Measurements from ENCODE around the gene NEDD9.

Gene NEDD9

GRCh38 chr6:11279284-11279689, 46.8 kb upstream of the NEDD9 start:
- no peak for TF ChIP-seq TEAD4 (IDR thresholded peaks at IDR 0.05)
- no peak for TF ChIP-seq RAD21 (IDR thresholded peaks at IDR 0.05; ENCODE audit: low read depth)
- no peak for TF ChIP-seq NFIC (IDR thresholded peaks at IDR 0.05)

- TF ChIP-seq ZBTB7A (IDR thresholded peaks at IDR 0.05; ENCODE audit: low read depth), result no peak
- TF ChIP-seq USF1 (IDR thresholded peaks at IDR 0.05), result no peak
- TF ChIP-seq CEBPB (IDR thresholded peaks at IDR 0.05), result no peak
Measured at GRCh38 chr6:11278207-11278559, 45.7 kb upstream of the NEDD9 start.

- TF ChIP-seq TEAD4 (IDR thresholded peaks at IDR 0.05), result peak; percentile 65
- TF ChIP-seq MAX (IDR thresholded peaks at IDR 0.05), result no peak
Measured at GRCh38 chr6:11277275-11278206, 45.1 kb upstream of the NEDD9 start.

GRCh38 chr6:11276911-11277274, 44.4 kb upstream of the NEDD9 start:
- TF ChIP-seq TAF1 (IDR thresholded peaks at IDR 0.05; ENCODE audit: low read depth) (no peak), EP300 (IDR thresholded peaks at IDR 0.05; ENCODE audit: borderline replicate concordance) (no peak), TEAD4 (IDR thresholded peaks at IDR 0.05) (no peak), CREB1 (IDR thresholded peaks at IDR 0.05; ENCODE audit: low read depth) (no peak), EGR1 (IDR thresholded peaks at IDR 0.05) (no peak), REST (IDR thresholded peaks at IDR 0.05; ENCODE audit: low read depth) (no peak), RAD21 (IDR thresholded peaks at IDR 0.05; ENCODE audit: low read depth) (no peak), TCF12 (IDR thresholded peaks at IDR 0.05; ENCODE audit: low read depth) (no peak), CEBPB (IDR thresholded peaks at IDR 0.05) (no peak), USF1 (IDR thresholded peaks at IDR 0.05) (no peak), ZBTB7A (IDR thresholded peaks at IDR 0.05; ENCODE audit: low read depth) (no peak)

- no peak for TF ChIP-seq TCF12 (IDR thresholded peaks at IDR 0.05; ENCODE audit: low read depth)
- no peak for TF ChIP-seq REST (IDR thresholded peaks at IDR 0.05; ENCODE audit: low read depth)
- no peak for TF ChIP-seq FOXM1 (IDR thresholded peaks at IDR 0.05; ENCODE audit: borderline replicate concordance, low read depth)
- no peak for TF ChIP-seq YY1 (IDR thresholded peaks at IDR 0.05; ENCODE audit: low read depth)
Measured at GRCh38 chr6:11276228-11276627, 43.8 kb upstream of the NEDD9 start.

- TF ChIP-seq TAF1 (IDR thresholded peaks at IDR 0.05; ENCODE audit: low read depth) (no peak), YY1 (IDR thresholded peaks at IDR 0.05; ENCODE audit: low read depth) (no peak), EP300 (IDR thresholded peaks at IDR 0.05; ENCODE audit: borderline replicate concordance) (no peak)
Measured at GRCh38 chr6:11275598-11275997, 43.1 kb upstream of the NEDD9 start.

- TF ChIP-seq ZBTB7A (IDR thresholded peaks at IDR 0.05; ENCODE audit: low read depth) (no peak), TCF12 (IDR thresholded peaks at IDR 0.05; ENCODE audit: low read depth) (no peak), EP300 (IDR thresholded peaks at IDR 0.05; ENCODE audit: borderline replicate concordance) (no peak), FOXM1 (IDR thresholded peaks at IDR 0.05; ENCODE audit: borderline replicate concordance, low read depth) (no peak), CEBPB (IDR thresholded peaks at IDR 0.05) (no peak), RAD21 (IDR thresholded peaks at IDR 0.05; ENCODE audit: low read depth) (no peak), TAF1 (IDR thresholded peaks at IDR 0.05; ENCODE audit: low read depth) (no peak), EGR1 (IDR thresholded peaks at IDR 0.05) (no peak), YY1 (IDR thresholded peaks at IDR 0.05; ENCODE audit: low read depth) (no peak), TEAD4 (IDR thresholded peaks at IDR 0.05) (no peak), REST (IDR thresholded peaks at IDR 0.05; ENCODE audit: low read depth) (no peak), CREB1 (IDR thresholded peaks at IDR 0.05; ENCODE audit: low read depth) (no peak), USF1 (IDR thresholded peaks at IDR 0.05) (no peak)
Measured at GRCh38 chr6:11273406-11274065, 41.1 kb upstream of the NEDD9 start.

Data from Ishikawa (cell line).